PC-9 (cell line): Measurements from ENCODE around the gene ARSJ.

Source experiments
- CTCF ChIP-seq: fragments of 200-600 bp; sonication (generic); conservative IDR thresholded peaks from 2 replicates; pipeline ENCODE4 v1.6.1; 2017; ENCODE audit warnings: mixed run types, antibody characterized with exemption, mild to moderate bottlenecking, moderate library complexity
- EZH2 ChIP-seq: fragments of 200-600 bp; sonication (generic); IDR thresholded peaks from 2 replicates; pipeline ENCODE4 v1.8.0; 2017; ENCODE audit warnings: antibody characterized with exemption, low read depth

- no peak for TF ChIP-seq CTCF
- no peak for TF ChIP-seq EZH2
Observed at GRCh38 chr4:113969709-113970334, 9.6 kb downstream of the ARSJ start.
